HEK293T (cell line): ENCODE data around the gene SMURF1.
A peak's percentile ranks its signal among the peaks of the same experiment; 100 is the strongest.
"Not testable (repeated sequence)": the region's sequence is repeated elsewhere in the genome, so short reads cannot be mapped to it uniquely, and the experiment has no call there.

Source experiments
- CTCF ChIA-PET: fragments of 350-600 bp; formaldehyde crosslinking; extraction: SDS; loops from one replicate; lab custom pipeline; 2021; ENCODE audit warnings: antibody characterized with exemption, inconsistent platforms; lab: Yijun Ruan, JAX
- POLR2A ChIA-PET: fragments of 350-600 bp; formaldehyde crosslinking; extraction: SDS; loops from one replicate; lab custom pipeline; 2020; ENCODE audit warnings: antibody characterized with exemption, inconsistent platforms; lab: Yijun Ruan, JAX
- DNase-seq: peaks from one replicate; pipeline ENCODE4 v3.0.0; 2012; ENCODE audit warnings: mixed read lengths; ENCODE audit errors: extremely low spot score
- ARNT ChIP-seq: fragments of 450-650 bp; IDR thresholded peaks from 2 replicates; pipeline ENCODE4 v1.6.1; 2017; ENCODE audit warnings: mild to moderate bottlenecking
- BHLHE40 ChIP-seq: fragments of 450-650 bp; IDR thresholded peaks from 2 replicates; pipeline ENCODE4 v1.6.1; 2016; ENCODE audit warnings: mild to moderate bottlenecking, moderate library complexity, borderline replicate concordance
- CTBP1 ChIP-seq: fragments of 450-650 bp; IDR thresholded peaks from 2 replicates; pipeline ENCODE4 v1.6.1; 2016; ENCODE audit warnings: borderline replicate concordance
- ELF4 ChIP-seq: fragments of 450-650 bp; IDR thresholded peaks from 2 replicates; pipeline ENCODE4 v1.6.1; 2017; ENCODE audit warnings: antibody characterized with exemption
- FOXA1 ChIP-seq: fragments of 450-650 bp; IDR thresholded peaks from 2 replicates; pipeline ENCODE4 v1.6.1; 2016; ENCODE audit warnings: mild to moderate bottlenecking
- FOXK2 ChIP-seq: fragments of 450-650 bp; IDR thresholded peaks from 2 replicates; pipeline ENCODE4 v1.6.1; 2016; ENCODE audit warnings: mild to moderate bottlenecking
- FOXM1 ChIP-seq: fragments of 450-650 bp; IDR thresholded peaks from 2 replicates; pipeline ENCODE4 v1.6.1; 2017; ENCODE audit warnings: mild to moderate bottlenecking, borderline replicate concordance
- HDGF ChIP-seq: fragments of 450-650 bp; IDR thresholded peaks from 2 replicates; pipeline ENCODE4 v1.6.1; 2017; ENCODE audit warnings: antibody characterized with exemption, borderline replicate concordance
- L3MBTL2 ChIP-seq: fragments of 450-650 bp; conservative IDR thresholded peaks from 2 replicates; pipeline ENCODE4 v1.6.1; 2016; ENCODE audit warnings: mild to moderate bottlenecking
- LEF1 ChIP-seq: fragments of 450-650 bp; IDR thresholded peaks from 2 replicates; pipeline ENCODE4 v1.6.1; 2017; ENCODE audit warnings: mild to moderate bottlenecking, borderline replicate concordance
- NFRKB ChIP-seq: fragments of 450-650 bp; IDR thresholded peaks from 2 replicates; pipeline ENCODE4 v1.6.1; 2016; ENCODE audit warnings: mild to moderate bottlenecking, moderate library complexity
- SP1 ChIP-seq: fragments of 450-650 bp; IDR thresholded peaks from 2 replicates; pipeline ENCODE4 v1.6.1; 2017
- SUZ12 ChIP-seq: fragments of 450-650 bp; IDR thresholded peaks from 2 replicates; pipeline ENCODE4 v1.6.1; 2016; ENCODE audit warnings: mild to moderate bottlenecking
- TARDBP ChIP-seq: fragments of 450-650 bp; IDR thresholded peaks from 2 replicates; pipeline ENCODE4 v1.6.1; 2016
- ZNF384 ChIP-seq: fragments of 450-650 bp; IDR thresholded peaks from 2 replicates; pipeline ENCODE4 v1.6.1; 2016
- TF ChIP-seq, protein P1 (sequence below): fragments of 450-650 bp; IDR thresholded peaks from 2 replicates; pipeline ENCODE4 v1.6.1; 2016

The SMURF1 gene

GRCh38 chr7:99102809-99103690 lies 40.9 kb downstream of the SMURF1 start:
- TF ChIP-seq SUZ12, result no peak
- TF ChIP-seq NFRKB, result no peak
- no peak for TF ChIP-seq FOXA1
- no peak for TF ChIP-seq ARNT
- TF ChIP-seq SP1, result no peak
- no peak for TF ChIP-seq CTBP1
- TF ChIP-seq BHLHE40, result no peak
- no peak for TF ChIP-seq L3MBTL2
- no peak for TF ChIP-seq ELF4
- no peak for TF ChIP-seq LEF1
- TF ChIP-seq HDGF, result no peak
- no peak for TF ChIP-seq TARDBP
- no peak for TF ChIP-seq ZNF384
- no peak for TF ChIP-seq FOXK2
- TF ChIP-seq, protein P1, sequence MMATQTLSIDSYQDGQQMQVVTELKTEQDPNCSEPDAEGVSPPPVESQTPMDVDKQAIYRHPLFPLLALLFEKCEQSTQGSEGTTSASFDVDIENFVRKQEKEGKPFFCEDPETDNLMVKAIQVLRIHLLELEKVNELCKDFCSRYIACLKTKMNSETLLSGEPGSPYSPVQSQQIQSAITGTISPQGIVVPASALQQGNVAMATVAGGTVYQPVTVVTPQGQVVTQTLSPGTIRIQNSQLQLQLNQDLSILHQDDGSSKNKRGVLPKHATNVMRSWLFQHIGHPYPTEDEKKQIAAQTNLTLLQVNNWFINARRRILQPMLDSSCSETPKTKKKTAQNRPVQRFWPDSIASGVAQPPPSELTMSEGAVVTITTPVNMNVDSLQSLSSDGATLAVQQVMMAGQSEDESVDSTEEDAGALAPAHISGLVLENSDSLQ, result no peak
- TF ChIP-seq FOXM1, result no peak
- CTCF ChIA-PET, result no interaction called here
- DNase-seq, result no peak
- POLR2A ChIA-PET, result no interaction called here

- ChIA-PET CTCF (no interaction called here), POLR2A (no interaction called here)
- DNase-seq, result no peak
- TF ChIP-seq ARNT (no peak), ELF4 (no peak), LEF1 (no peak), CTBP1 (no peak), L3MBTL2 (no peak)
- TF ChIP-seq, protein P1, result no peak
These were observed 41.5 kb downstream of the SMURF1 start for GRCh38 chr7:99102361-99102760.

DNA sequence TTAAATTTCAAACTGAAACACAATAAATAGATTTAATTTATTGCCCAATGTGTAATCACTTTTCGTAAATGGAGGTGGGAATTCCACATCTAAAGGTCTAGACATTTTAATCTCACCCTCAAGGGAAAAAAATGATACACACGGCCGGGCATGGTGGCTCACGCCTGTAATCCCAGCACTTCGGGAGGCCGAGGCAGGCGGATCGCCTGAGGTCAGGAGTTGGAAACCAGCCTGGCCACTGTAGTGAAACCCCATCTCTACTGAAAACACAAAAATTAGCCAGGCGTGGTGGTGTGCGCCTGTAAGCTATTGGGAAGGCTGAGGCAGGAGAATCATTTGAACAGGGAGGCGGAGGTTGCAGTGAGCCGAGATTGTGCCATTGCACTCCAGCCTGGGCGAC lies 42.4 kb downstream of the SMURF1 start:
- DNase-seq, CTCF ChIA-PET, POLR2A ChIA-PET: not testable (repeated sequence)

GRCh38 chr7:99099499-99100077 lies 44.3 kb downstream of the SMURF1 start:
- POLR2A ChIA-PET, result interaction anchor here (1.0 kb wide), 1 partner anchor 10 kb away, joined by 3 read pairs; no protein-coding TSS in a partner anchor
- TF ChIP-seq FOXA1, result no peak
- no peak for TF ChIP-seq NFRKB
- TF ChIP-seq ZNF384, result no peak
- no peak for TF ChIP-seq FOXM1
- TF ChIP-seq ARNT, result no peak
- no peak for TF ChIP-seq ELF4
- TF ChIP-seq L3MBTL2, result no peak
- TF ChIP-seq, protein P1, result no peak
- CTCF ChIA-PET, result interaction anchor here (1.0 kb wide), 1 partner anchor 12 kb away, joined by 3 read pairs; no protein-coding TSS in a partner anchor
- DNase-seq, result no peak

DNA sequence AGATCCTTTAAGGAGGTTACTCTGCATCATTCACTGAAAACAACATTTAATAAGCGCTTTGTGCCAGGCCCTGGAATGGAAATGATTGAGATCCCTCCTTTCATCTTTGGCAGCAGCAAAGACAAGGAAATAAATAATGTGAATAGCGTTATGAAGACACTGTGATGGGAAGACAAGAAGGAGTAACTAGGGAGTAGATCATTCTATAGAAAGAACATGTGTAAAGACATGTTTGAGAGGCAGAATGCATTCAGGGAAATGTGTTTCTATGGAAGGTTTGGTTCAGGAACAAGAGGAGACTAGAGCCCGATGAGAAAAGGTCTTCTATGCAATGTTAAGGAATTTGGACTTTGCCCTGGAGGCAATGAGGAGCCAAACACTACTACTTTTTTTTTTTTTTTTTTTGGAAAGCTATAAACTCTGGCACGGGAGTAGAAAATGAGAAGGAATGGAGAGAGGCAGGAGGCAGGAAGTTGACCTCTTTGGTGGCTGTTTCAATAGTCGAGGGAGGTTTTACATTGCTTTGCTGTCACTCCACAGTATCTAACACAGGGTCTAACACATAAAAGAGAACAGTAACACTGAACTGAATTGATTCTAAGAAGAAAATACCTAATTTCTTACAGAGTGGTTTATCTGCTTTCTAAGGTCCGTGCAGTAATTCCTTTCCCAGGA lies 44.9 kb downstream of the SMURF1 start:
- peak; percentile 39 for DNase-seq
- no peak for TF ChIP-seq L3MBTL2
- peak; percentile 98 for TF ChIP-seq ZNF384
- CTCF ChIA-PET, result interaction anchor here (0.6 to 1.0 kb wide), 2 partner anchors 12 to 23 kb away, joined by 3 read pairs; no protein-coding TSS in a partner anchor
- POLR2A ChIA-PET, result interaction anchor here (0.6 to 1.0 kb wide), 2 partner anchors 8 to 10 kb away, joined by 3 read pairs; no protein-coding TSS in a partner anchor

GRCh38 chr7:99098286-99098823 lies 45.6 kb downstream of the SMURF1 start:
- CTCF ChIA-PET, result interaction anchor here (0.6 kb wide), 1 partner anchor 23 kb away, joined by 3 read pairs; no protein-coding TSS in a partner anchor
- no peak for DNase-seq
- POLR2A ChIA-PET, result interaction anchor here (0.6 to 1.0 kb wide), 2 partner anchors 9 to 11 kb away, joined by 3 read pairs; no protein-coding TSS in a partner anchor
- TF ChIP-seq TARDBP, result no peak
- no peak for TF ChIP-seq BHLHE40
- no peak for TF ChIP-seq LEF1
- TF ChIP-seq ELF4, result no peak
- no peak for TF ChIP-seq FOXK2
- no peak for TF ChIP-seq SUZ12
- TF ChIP-seq CTBP1, result no peak
- TF ChIP-seq FOXM1, result no peak
